Measurements from ENCODE around the gene ZNF18.

ZNF18 gene

DNA sequence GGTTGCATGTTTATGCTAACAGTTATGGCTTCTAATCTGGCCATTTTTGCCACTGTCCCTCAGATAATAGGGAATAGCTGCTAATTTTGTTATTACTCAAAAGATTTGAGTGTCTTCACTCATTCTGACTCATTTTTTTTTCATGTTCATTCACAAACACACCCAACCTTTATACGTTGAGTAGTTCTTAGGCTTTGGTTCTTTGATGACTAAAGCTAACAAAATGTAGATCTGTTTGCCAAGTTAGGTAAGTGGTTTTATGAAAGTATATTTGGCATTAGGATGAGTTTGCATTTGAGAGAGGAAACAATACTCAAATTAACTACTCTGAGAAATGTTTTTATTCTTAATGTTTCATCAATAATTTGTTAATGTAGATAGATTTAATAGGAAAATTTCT, 27.1 kb upstream of the ZNF18 start:
- H3K36me3 ChIP-seq (ENCODE audit: control insufficient read depth in 1 of 2, insufficient read depth in 2 of 2, low read length in 2 of 2), result no peaks in the 10 kb centered on the region
- H3K9ac ChIP-seq (ENCODE audit: low read depth in 1 of 2, low read length in 2 of 2), result no peak overlapping the region
- H3K27me3 ChIP-seq (ENCODE audit: control insufficient read depth in 1 of 2, insufficient read depth in 2 of 2, low read length in 2 of 2), result no peaks in the 10 kb centered on the region
- no peak overlapping the region for H3K4me3 ChIP-seq (ENCODE audit: low read depth in 1 of 2, low read length in 2 of 2)
- no peak overlapping the region for H3K27ac ChIP-seq (ENCODE audit: low read depth, low read length)
- no peaks in the 10 kb centered on the region for H3K9me3 ChIP-seq (ENCODE audit: control insufficient read depth in 1 of 2, low read length in 2 of 2)
- H3K4me1 ChIP-seq (ENCODE audit: control insufficient read depth in 1 of 2, insufficient read depth in 2 of 2, low read length in 2 of 2), result peaks cover 16 to 30% of the 10 kb centered on the region in 2 donors

DNA sequence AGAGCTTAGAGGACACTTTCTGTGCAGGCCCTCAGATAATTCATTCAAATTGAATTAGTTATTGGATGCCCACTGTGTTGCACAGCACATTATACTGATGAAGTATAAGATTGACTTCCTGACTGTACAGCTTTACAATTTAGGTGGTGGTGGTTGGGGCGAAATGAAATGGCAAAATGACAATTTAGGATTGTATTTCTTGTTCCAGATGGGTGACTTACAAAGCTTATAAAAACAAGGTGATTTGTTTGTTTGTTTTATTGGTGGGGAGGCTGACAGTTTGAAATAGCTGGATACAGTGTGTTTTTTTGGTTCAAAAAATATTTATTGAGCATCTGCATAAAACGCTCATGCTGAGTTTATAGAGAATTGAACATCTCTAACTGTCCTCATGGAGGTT, 25.0 kb upstream of the ZNF18 start:
- Histone ChIP-seq H3K4me3 (ENCODE audit: low read depth in 1 of 2, low read length in 2 of 2) (peak overlapping the region in 1 of 2 donors; percentile 73), H3K27ac (ENCODE audit: low read depth, low read length) (no peak overlapping the region), H3K27me3 (ENCODE audit: control insufficient read depth in 1 of 2, insufficient read depth in 2 of 2, low read length in 2 of 2) (no peaks in the 10 kb centered on the region), H3K36me3 (ENCODE audit: control insufficient read depth in 1 of 2, insufficient read depth in 2 of 2, low read length in 2 of 2) (no peaks in the 10 kb centered on the region), H3K4me1 (ENCODE audit: control insufficient read depth in 1 of 2, insufficient read depth in 2 of 2, low read length in 2 of 2) (peaks cover 16 to 30% of the 10 kb centered on the region in 2 donors), H3K9ac (ENCODE audit: low read depth in 1 of 2, low read length in 2 of 2) (peak overlapping the region in 1 of 2 donors; percentile 65), H3K9me3 (ENCODE audit: control insufficient read depth in 1 of 2, low read length in 2 of 2) (no peaks in the 10 kb centered on the region)

DNA sequence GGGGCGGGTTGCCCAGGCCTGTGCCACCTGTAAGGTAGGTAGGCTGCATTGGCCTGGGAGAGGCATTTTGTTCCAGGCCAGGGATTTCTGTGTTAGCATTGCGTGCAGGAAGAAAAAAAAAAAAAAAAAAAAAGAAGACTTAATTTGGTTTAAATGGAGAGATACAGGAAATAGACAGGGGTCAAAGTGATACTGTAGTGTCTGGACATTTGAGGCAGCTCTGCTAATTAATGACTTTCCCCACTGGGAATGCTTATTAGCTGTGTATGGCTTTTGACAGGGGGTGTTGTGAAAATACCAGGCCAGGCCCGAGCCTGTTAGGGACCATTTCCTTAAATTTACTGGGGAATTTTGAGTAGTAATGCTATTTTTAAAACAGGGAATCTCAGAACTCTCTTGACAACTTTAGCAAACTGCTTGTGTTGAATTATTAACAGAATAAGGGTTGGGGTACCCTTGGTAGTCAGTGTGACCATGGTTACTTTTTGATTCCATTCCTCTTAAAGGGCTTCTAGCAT, 24.4 kb upstream of the ZNF18 start:
- H3K4me3 ChIP-seq (ENCODE audit: low read depth in 1 of 2, low read length in 2 of 2), result peak overlapping the region; percentile 69 to 73
- no peaks in the 10 kb centered on the region for H3K27me3 ChIP-seq (ENCODE audit: control insufficient read depth in 1 of 2, insufficient read depth in 2 of 2, low read length in 2 of 2)
- H3K9me3 ChIP-seq (ENCODE audit: control insufficient read depth in 1 of 2, low read length in 2 of 2), result no peaks in the 10 kb centered on the region
- H3K27ac ChIP-seq (ENCODE audit: low read depth, low read length), result no peak overlapping the region
- peaks cover 16 to 30% of the 10 kb centered on the region in 2 donors for H3K4me1 ChIP-seq (ENCODE audit: control insufficient read depth in 1 of 2, insufficient read depth in 2 of 2, low read length in 2 of 2)
- H3K9ac ChIP-seq (ENCODE audit: low read depth in 1 of 2, low read length in 2 of 2), result peak overlapping the region; percentile 7 to 65
- H3K36me3 ChIP-seq (ENCODE audit: control insufficient read depth in 1 of 2, insufficient read depth in 2 of 2, low read length in 2 of 2), result no peaks in the 10 kb centered on the region

DNA sequence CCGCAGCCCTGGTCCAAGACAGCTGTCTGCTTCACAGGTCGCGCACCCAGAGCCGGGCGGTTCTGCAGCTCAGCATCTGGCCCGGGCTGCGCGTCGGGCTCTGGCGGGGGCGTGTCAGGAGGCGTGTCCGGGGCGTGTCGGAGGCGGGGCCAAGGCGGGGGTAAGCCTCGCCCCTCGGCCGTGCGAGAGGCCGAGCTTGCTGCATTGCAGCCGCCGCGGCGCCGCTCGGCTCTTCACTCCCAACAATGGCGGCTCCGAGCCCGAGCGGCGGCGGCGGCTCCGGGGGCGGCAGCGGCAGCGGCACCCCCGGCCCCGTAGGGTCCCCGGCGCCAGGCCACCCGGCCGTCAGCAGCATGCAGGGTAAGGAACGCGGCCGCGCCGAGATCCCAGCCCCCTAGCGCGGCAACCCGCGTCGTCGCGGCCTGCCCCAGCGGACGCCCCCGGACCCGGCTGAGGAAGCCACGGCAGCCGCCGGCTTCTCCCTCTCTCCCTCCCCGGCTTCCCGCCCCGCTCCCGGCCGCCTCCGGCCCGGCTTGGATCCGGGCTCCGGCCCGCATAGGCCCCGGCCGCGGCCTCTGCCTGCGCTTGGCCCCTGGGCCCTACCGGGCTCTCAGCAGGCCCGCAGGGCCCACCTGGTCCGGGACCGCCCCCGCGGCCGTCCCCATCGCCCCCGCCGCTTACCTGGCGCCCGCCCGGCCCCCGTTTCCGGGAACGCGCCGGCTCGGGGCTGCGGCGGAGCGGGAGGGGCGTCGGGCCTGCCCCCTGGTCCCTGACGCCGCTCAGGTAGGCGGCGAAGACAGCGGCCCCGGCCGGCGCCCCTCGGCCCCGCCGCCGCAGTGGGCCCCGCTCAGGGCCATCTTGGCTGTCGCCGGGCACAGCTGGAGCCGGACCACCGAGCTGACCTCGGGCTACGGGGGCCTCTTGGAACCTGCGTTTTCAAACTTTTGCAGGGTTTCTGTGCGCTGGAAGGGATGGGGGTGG, 23.7 kb upstream of the ZNF18 start, which contains the start of gene MAP2K4:
Gene MAP2K4 (plus strand): TSS at position 236 of the 981 bp plus-strand sequence. CDS start 10 bp downstream, at position 246.
- Histone ChIP-seq H3K27me3 (ENCODE audit: control insufficient read depth in 1 of 2, insufficient read depth in 2 of 2, low read length in 2 of 2) (no peaks in the 10 kb centered on the region), H3K36me3 (ENCODE audit: control insufficient read depth in 1 of 2, insufficient read depth in 2 of 2, low read length in 2 of 2) (no peaks in the 10 kb centered on the region), H3K4me1 (ENCODE audit: control insufficient read depth in 1 of 2, insufficient read depth in 2 of 2, low read length in 2 of 2) (peaks cover 16 to 30% of the 10 kb centered on the region in 2 donors), H3K4me3 (ENCODE audit: low read depth in 1 of 2, low read length in 2 of 2) (peak within 1 kb of the TSS; percentile 69 to 73), H3K9ac (ENCODE audit: low read depth in 1 of 2, low read length in 2 of 2) (peak within 1 kb of the TSS; percentile 49 to 65), H3K9me3 (ENCODE audit: control insufficient read depth in 1 of 2, low read length in 2 of 2) (no peaks in the 10 kb centered on the region), H3K27ac (ENCODE audit: low read depth, low read length) (peak within 1 kb of the TSS; percentile 82)

DNA sequence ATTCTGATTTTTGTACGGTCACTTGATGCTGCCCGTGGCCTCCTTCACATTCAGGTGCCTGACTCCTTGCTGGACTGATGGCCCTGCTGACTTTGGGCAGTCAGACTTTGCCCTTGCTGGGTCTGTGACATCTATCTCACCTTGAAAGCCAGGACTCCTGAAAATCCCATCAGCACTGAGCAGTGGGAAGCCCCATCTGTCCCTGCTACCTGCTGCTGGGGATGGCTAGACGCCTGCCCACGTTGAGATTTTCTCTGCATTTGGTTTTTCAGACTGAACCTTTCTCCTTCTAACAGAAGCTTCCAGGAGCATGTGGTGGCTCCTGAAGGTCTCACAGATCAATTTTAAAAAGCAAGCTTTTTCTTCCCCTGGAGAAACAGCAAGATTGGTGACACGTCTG, 10.2 kb upstream of the ZNF18 start:
- no peaks in the 10 kb centered on the region for H3K36me3 ChIP-seq (ENCODE audit: control insufficient read depth in 1 of 2, insufficient read depth in 2 of 2, low read length in 2 of 2)
- H3K4me1 ChIP-seq (ENCODE audit: control insufficient read depth in 1 of 2, insufficient read depth in 2 of 2, low read length in 2 of 2), result no peaks in the 10 kb centered on the region
- H3K27me3 ChIP-seq (ENCODE audit: control insufficient read depth in 1 of 2, insufficient read depth in 2 of 2, low read length in 2 of 2), result no peaks in the 10 kb centered on the region
- H3K9me3 ChIP-seq (ENCODE audit: control insufficient read depth in 1 of 2, low read length in 2 of 2), result no peaks in the 10 kb centered on the region
- H3K4me3 ChIP-seq (ENCODE audit: low read depth in 1 of 2, low read length in 2 of 2), result no peak overlapping the region
- no peak overlapping the region for H3K9ac ChIP-seq (ENCODE audit: low read depth in 1 of 2, low read length in 2 of 2)
- no peak overlapping the region for H3K27ac ChIP-seq (ENCODE audit: low read depth, low read length)

DNA sequence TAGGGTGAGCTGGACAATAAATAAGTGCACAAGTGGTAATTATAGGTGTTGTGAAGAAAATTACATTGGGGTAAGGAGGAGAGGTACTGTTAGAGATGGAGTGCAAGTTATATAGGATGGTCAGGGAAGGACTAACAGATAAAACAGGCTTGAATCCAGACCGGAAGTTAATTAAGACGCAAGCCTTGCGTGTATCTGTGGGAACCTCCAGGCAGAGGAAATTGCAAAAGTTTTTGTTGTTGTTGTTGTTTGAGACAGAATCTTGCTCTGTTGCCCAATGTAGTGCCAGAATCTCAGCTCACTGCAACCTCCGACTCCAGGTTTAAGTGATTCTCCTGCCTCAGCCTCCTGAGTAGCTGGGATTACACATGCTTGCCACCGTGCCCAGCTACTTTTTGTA, 2.4 kb upstream of the ZNF18 start:
- Histone ChIP-seq H3K4me1 (ENCODE audit: control insufficient read depth in 1 of 2, insufficient read depth in 2 of 2, low read length in 2 of 2) (peaks cover 0 to 4% of the 10 kb centered on the region in 2 donors), H3K27me3 (ENCODE audit: control insufficient read depth in 1 of 2, insufficient read depth in 2 of 2, low read length in 2 of 2) (no peaks in the 10 kb centered on the region), H3K27ac (ENCODE audit: low read depth, low read length) (no peak overlapping the region), H3K9ac (ENCODE audit: low read depth in 1 of 2, low read length in 2 of 2) (no peak overlapping the region), H3K9me3 (ENCODE audit: control insufficient read depth in 1 of 2, low read length in 2 of 2) (no peaks in the 10 kb centered on the region), H3K36me3 (ENCODE audit: control insufficient read depth in 1 of 2, insufficient read depth in 2 of 2, low read length in 2 of 2) (no peaks in the 10 kb centered on the region), H3K4me3 (ENCODE audit: low read depth in 1 of 2, low read length in 2 of 2) (no peak overlapping the region)

DNA sequence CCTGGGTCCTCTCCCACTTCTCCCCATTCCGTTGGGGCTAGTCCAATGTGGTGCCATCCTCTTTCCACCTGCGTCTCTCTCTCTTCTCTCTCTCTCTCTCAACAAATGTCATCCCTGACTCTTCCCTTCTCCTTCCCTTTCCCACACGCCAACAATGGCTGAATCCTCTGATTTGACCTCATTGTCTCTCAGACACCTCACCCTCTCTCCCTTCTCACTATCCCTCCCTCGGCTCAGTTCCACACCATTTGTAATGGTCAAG, 628 bp upstream of the ZNF18 start:
- H3K4me3 ChIP-seq (ENCODE audit: low read depth in 1 of 2, low read length in 2 of 2), result peak overlapping the region; percentile 76 to 97
- H3K4me1 ChIP-seq (ENCODE audit: control insufficient read depth in 1 of 2, insufficient read depth in 2 of 2, low read length in 2 of 2), result peaks cover 0 to 4% of the 10 kb centered on the region in 2 donors
- H3K9me3 ChIP-seq (ENCODE audit: control insufficient read depth in 1 of 2, low read length in 2 of 2), result no peaks in the 10 kb centered on the region
- H3K36me3 ChIP-seq (ENCODE audit: control insufficient read depth in 1 of 2, insufficient read depth in 2 of 2, low read length in 2 of 2), result no peaks in the 10 kb centered on the region
- H3K9ac ChIP-seq (ENCODE audit: low read depth in 1 of 2, low read length in 2 of 2), result peak overlapping the region; percentile 40 to 62
- no peaks in the 10 kb centered on the region for H3K27me3 ChIP-seq (ENCODE audit: control insufficient read depth in 1 of 2, insufficient read depth in 2 of 2, low read length in 2 of 2)
- no peak overlapping the region for H3K27ac ChIP-seq (ENCODE audit: low read depth, low read length)

DNA sequence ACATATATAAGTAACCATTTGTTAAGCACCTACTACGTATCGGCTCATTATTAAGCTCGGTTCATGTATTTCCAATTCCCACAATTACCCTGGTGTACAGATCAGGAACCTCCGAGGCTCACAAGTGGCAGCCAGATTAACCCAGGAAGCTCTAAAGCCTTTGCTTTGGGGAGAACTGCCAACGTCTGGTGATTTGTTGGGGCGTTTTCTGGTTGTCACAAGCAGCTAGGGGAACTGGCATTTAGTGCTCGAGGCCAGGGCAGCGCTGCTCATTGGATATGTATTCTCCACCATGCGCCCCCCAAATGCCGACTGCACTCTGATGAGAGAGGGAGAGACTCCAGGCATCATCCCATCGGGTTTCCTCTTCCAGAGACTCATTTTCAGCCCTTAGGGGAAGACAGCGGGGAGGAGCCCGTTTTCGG, 541 bp downstream of the ZNF18 start:
- Histone ChIP-seq H3K9me3 (ENCODE audit: control insufficient read depth in 1 of 2, low read length in 2 of 2) (no peaks in the 10 kb centered on the region), H3K36me3 (ENCODE audit: control insufficient read depth in 1 of 2, insufficient read depth in 2 of 2, low read length in 2 of 2) (peaks cover 0 to 7% of the 10 kb centered on the region in 2 donors), H3K27ac (ENCODE audit: low read depth, low read length) (peak overlapping the region; percentile 89), H3K9ac (ENCODE audit: low read depth in 1 of 2, low read length in 2 of 2) (peak overlapping the region; percentile 91 to 95), H3K27me3 (ENCODE audit: control insufficient read depth in 1 of 2, insufficient read depth in 2 of 2, low read length in 2 of 2) (no peaks in the 10 kb centered on the region), H3K4me3 (ENCODE audit: low read depth in 1 of 2, low read length in 2 of 2) (peak overlapping the region; percentile 76 to 97), H3K4me1 (ENCODE audit: control insufficient read depth in 1 of 2, insufficient read depth in 2 of 2, low read length in 2 of 2) (peaks cover 0 to 4% of the 10 kb centered on the region in 2 donors)

DNA sequence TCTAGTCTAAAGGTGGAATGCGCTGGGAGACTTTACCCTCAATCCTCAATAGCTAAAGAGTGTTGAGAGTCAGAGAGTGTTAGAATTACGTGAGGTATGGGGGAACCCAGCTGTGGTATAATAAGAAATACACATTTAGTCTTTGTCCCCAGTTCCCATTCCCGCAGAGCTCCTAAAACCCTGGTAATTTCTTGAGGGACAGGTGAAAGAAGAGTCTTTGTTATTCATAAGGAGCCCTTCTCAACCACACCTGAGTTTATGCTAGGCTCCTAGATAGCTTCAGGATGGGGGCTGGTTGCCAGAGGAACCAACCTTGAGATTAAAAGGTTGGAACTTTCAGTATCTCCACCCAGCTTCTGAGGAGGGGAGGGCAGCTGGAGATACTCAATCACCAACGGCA, 5.8 kb downstream of the ZNF18 start:
- no peak overlapping the region for H3K9ac ChIP-seq (ENCODE audit: low read depth in 1 of 2, low read length in 2 of 2)
- H3K4me1 ChIP-seq (ENCODE audit: control insufficient read depth in 1 of 2, insufficient read depth in 2 of 2, low read length in 2 of 2), result no peaks in the 10 kb centered on the region
- no peaks in the 10 kb centered on the region for H3K27me3 ChIP-seq (ENCODE audit: control insufficient read depth in 1 of 2, insufficient read depth in 2 of 2, low read length in 2 of 2)
- H3K9me3 ChIP-seq (ENCODE audit: control insufficient read depth in 1 of 2, low read length in 2 of 2), result no peaks in the 10 kb centered on the region
- H3K36me3 ChIP-seq (ENCODE audit: control insufficient read depth in 1 of 2, insufficient read depth in 2 of 2, low read length in 2 of 2), result peaks cover 0 to 19% of the 10 kb centered on the region in 2 donors
- H3K4me3 ChIP-seq (ENCODE audit: low read depth in 1 of 2, low read length in 2 of 2), result no peak overlapping the region
- H3K27ac ChIP-seq (ENCODE audit: low read depth, low read length), result no peak overlapping the region

DNA sequence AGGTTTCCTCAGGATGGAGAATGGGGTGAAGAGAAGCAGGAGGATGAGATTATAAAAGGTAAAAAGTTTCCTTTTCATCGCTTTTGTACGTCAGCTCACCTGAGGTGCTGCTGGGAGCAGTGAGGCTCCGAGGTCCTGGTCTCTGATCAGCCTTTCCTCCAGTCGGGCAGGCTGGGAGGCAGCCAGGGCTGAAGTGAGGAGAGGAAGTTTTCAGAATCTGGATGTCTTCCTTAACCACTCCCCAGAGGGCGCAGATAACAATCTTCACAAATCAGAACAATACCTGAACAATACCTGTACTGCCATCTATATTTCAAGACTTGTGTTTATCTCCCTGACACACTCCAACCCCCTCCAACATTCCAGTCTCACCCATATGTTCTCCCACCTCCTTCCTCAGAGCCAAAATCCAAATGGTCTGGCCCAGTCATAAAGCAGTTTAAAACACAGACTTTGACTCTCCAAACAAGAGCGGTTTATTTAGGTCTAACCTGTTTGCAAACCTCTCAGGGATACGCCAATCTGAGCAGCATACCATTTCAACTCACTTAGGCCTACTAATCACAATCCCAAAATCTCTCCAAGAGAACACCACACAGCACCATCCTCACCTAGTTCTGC, 6.8 kb downstream of the ZNF18 start:
- Histone ChIP-seq H3K9ac (ENCODE audit: low read depth in 1 of 2, low read length in 2 of 2) (no peak overlapping the region), H3K27ac (ENCODE audit: low read depth, low read length) (no peak overlapping the region), H3K4me1 (ENCODE audit: control insufficient read depth in 1 of 2, insufficient read depth in 2 of 2, low read length in 2 of 2) (no peaks in the 10 kb centered on the region), H3K36me3 (ENCODE audit: control insufficient read depth in 1 of 2, insufficient read depth in 2 of 2, low read length in 2 of 2) (peaks cover 0 to 19% of the 10 kb centered on the region in 2 donors), H3K27me3 (ENCODE audit: control insufficient read depth in 1 of 2, insufficient read depth in 2 of 2, low read length in 2 of 2) (no peaks in the 10 kb centered on the region), H3K4me3 (ENCODE audit: low read depth in 1 of 2, low read length in 2 of 2) (no peak overlapping the region), H3K9me3 (ENCODE audit: control insufficient read depth in 1 of 2, low read length in 2 of 2) (no peaks in the 10 kb centered on the region)

Measured in duodenal mucosa (tissue), 2 donors.